Fibroblast of villous mesenchyme (primary cell): ENCODE measurements around the gene C15orf40. TPM values are rescaled to one million over a fixed set of nuclear protein-coding genes. Genes with fewer than 3 reads are reported as not detected.
"Not testable (repeated sequence)": the region's sequence is repeated elsewhere in the genome, so short reads cannot be mapped to it uniquely, and the experiment has no call there.

Experiments
- DNase-seq: peaks from one replicate; pipeline ENCODE4 v3.0.0-alpha.2; 2010; ENCODE audit warnings: low read depth
- H3K4me3 ChIP-seq: 2 replicates; pipeline ENCODE4 v1.5.1; 2011; ENCODE audit warnings: low read depth, mild to moderate bottlenecking, low read length
- total RNA-seq: library from RNA; depleted of rRNA; stranded (reverse); fragments of >200 nt; gene quantifications from 2 replicates; pipeline ENCODE4 v1.2.3, GENCODE V29; 2012
- TF ChIP-seq, protein P1 (sequence below): IDR thresholded peaks from 2 replicates; pipeline ENCODE4 v1.5.1; 2012; ENCODE audit warnings: low read depth, mild to moderate bottlenecking, low read length; ENCODE audit not compliant: insufficient read depth

The C15orf40 gene
- total RNA-seq, 1 donor = 9.1 TPM

DNA sequence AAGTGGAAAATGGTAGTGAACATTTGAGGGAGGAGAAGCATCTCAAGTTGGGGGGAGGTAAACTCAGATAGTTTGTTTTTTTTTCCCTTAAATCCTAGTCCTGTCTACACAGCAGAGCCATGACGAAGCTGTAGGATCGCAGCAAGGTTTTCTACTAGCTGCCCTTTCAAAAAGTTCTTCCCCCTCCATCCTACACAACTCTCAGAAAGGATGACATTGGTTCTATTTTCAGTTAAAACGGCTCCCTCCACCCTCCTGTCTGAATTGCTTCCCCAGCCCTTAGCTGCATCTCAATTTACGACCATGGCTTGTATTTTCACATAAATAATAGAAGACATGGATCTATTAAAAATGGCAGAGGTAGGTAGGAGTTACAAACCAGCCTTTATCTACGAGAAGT lies 61.1 kb downstream of the C15orf40 start:
- H3K4me3 ChIP-seq = no peak overlapping the region
- TF ChIP-seq, protein P1, sequence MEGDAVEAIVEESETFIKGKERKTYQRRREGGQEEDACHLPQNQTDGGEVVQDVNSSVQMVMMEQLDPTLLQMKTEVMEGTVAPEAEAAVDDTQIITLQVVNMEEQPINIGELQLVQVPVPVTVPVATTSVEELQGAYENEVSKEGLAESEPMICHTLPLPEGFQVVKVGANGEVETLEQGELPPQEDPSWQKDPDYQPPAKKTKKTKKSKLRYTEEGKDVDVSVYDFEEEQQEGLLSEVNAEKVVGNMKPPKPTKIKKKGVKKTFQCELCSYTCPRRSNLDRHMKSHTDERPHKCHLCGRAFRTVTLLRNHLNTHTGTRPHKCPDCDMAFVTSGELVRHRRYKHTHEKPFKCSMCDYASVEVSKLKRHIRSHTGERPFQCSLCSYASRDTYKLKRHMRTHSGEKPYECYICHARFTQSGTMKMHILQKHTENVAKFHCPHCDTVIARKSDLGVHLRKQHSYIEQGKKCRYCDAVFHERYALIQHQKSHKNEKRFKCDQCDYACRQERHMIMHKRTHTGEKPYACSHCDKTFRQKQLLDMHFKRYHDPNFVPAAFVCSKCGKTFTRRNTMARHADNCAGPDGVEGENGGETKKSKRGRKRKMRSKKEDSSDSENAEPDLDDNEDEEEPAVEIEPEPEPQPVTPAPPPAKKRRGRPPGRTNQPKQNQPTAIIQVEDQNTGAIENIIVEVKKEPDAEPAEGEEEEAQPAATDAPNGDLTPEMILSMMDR = no peak
- DNase-seq = no peak

DNA sequence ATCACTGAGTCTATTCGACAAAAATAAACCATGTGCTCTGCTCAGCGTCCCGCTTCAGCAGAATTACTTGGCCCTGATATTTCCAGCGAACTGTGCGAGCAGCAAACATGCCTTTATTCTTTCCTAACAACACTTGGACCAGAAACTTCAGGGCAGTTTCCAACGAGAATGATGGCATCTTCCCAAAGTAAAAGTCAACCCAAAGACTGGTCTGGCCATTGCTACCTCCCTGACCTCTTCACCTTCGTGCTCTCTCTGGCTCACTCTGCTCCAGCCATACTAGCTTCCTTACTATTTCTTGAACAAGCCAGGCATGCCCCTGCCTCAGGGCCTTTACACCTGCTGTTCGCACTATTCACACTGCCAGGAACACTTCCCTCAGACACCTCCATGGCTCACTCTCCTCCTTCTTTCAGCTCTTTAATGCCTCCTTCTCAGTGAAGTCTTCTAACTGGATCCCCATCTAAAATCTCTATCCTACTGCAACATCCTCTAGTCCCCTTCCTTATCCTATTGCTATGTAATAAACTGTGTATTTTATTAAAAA lies 65.2 kb downstream of the C15orf40 start:
- TF ChIP-seq, protein P1 = no peak
- no peak for DNase-seq

DNA sequence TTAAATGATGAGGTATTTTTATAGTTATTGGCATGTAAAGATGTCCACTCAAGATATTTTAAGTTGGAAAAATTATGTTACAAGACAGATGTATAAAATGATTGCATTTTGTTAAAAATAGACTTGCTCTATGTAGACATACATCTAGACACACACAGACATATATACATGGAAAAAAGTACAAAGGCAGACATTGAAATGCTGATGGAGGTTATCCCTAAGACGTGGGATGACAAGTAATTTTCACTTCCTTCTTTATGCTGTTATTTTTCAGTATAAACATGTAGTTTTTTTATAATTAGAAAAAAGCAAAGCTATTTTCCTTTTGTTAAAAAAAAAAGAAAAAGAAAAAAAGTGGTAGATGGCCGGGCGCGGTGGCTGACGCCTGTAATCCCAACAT lies 66.1 kb downstream of the C15orf40 start:
- no peak for DNase-seq
- H3K4me3 ChIP-seq = no peak overlapping the region
- TF ChIP-seq, protein P1 = no peak

More for the DNA sequence above, 65.2 kb downstream of the C15orf40 start:
- no peak overlapping the region for H3K4me3 ChIP-seq

DNA sequence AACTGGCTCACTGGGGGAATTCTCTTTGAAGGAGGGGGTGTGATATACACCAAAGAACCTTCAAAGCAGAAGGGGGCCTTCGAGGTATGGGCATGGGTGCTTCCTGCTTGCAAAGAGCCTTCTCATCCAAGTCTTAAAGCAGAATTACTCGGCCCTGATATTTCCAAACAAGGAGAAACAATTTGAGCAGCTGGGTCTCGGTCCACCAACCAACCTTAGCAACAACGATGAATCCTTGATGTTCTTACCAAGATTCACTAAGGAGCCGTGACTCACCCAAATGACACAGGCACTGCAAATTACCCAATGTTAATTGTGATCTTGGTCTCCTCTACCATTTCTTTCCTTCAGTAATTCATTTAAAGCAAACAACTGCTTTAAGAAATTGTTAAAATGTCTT lies 66.6 kb downstream of the C15orf40 start:
- TF ChIP-seq, protein P1 = no peak
- no peak for DNase-seq
- H3K4me3 ChIP-seq = no peak overlapping the region

DNA sequence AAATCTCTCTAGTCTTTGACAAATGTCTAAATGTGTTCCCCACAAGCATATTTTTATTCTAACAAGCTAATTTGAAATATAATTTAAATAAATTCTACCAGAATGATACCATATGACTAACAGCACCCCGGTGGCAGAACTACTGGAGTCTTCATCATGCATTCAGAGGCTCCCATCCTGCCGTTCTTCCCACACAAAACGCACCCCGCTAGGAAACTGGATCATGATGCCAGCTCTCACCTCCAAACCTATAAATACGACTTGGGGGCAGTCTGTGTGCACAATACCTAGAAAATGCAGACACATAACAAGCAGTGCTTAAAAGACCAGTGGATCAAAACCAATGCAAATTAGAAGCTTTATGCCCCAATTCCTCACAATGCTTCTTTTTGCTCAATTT lies 67.4 kb downstream of the C15orf40 start:
- H3K4me3 ChIP-seq = no peak overlapping the region
- DNase-seq = no peak

DNA sequence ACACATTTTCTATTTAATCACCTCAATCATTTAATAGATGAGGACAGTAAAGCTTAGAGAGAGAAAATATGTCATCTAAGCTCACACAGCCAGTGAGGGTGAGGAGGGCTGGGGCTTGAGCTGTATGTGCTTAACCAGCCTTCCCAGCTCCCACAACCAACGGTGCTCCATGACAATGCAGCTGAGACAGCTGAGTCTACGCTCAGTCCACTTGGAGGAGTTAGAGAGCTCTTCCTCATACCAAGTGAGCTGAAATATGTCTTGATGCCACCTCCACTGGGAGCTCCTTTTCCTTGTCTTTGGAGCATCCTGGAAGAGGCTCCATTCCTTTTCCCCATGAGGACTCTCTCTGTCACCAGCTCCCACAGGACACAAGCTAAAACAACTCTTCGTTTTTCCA lies 68.3 kb downstream of the C15orf40 start:
- TF ChIP-seq, protein P1 = no peak
- H3K4me3 ChIP-seq = no peak overlapping the region
- no peak for DNase-seq

More for the DNA sequence above, 67.4 kb downstream of the C15orf40 start:
- TF ChIP-seq, protein P1 = no peak

DNA sequence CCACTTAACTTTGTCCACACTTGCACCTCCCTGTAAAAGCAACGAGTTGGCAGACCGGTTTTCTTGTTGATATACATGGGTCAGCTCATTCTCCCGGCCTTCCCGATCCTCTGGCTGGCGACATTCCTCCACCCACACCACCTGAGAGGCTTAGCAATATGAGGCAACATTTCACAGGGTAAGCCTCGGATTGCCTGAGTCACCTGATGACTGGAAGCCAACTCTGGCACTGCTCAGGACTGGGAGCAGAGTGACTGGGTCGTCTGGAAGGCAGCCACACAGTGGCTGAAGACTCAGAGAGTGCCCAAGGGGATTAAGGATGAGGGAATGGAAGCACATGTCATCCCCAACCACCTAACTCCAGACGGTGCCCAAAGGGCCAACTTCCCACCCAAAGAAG lies 68.7 kb downstream of the C15orf40 start:
- H3K4me3 ChIP-seq = no peak overlapping the region
- no peak for DNase-seq
- TF ChIP-seq, protein P1 = no peak

DNA sequence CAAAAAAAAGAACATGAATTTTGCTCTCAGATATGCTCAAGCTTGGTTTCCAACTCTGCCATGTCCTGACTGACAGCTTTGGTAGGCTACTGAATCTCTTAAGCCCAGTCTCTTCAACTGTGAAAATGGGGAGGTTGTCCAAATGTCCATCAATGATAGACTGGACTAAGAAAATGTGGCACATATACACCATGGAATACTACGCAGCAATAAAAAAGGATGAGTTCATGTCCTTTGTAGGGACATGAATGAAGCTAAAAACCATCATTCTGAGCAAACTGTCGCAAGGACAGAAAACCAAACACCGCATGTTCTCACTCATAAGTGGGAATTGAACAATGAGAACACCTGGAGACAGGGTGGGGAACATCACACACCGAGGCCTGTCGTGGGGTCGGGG lies 71.8 kb downstream of the C15orf40 start:
- H3K4me3 ChIP-seq, DNase-seq: not testable (repeated sequence)
